ENCODE data around the gene CCDC183.

CCDC183 gene

GRCh38 chr9:136796238-136796774 lies at the start of gene CCDC183:
TSS of gene CCDC183 (plus strand) at chr9:136796338. CDS start at chr9:136796398, 60 bp downstream.
- Histone ChIP-seq H3K36me3 (ENCODE audit: control insufficient read depth, insufficient read depth, low read length) (peaks cover 12% of the 10 kb centered on the region), H3K27me3 (ENCODE audit: control insufficient read depth, insufficient read depth, low read length) (peaks cover 9% of the 10 kb centered on the region), H3K9me3 (ENCODE audit: control insufficient read depth, insufficient read depth, low read length) (no peaks in the 10 kb centered on the region), H3K4me1 (ENCODE audit: control insufficient read depth, insufficient read depth, low read length) (peaks cover 3% of the 10 kb centered on the region), H3K4me3 (ENCODE audit: low read depth, low read length) (no peak within 1 kb of the TSS), H3K9ac (ENCODE audit: low read depth, low read length) (peak within 1 kb of the TSS; percentile 24)

DNA sequence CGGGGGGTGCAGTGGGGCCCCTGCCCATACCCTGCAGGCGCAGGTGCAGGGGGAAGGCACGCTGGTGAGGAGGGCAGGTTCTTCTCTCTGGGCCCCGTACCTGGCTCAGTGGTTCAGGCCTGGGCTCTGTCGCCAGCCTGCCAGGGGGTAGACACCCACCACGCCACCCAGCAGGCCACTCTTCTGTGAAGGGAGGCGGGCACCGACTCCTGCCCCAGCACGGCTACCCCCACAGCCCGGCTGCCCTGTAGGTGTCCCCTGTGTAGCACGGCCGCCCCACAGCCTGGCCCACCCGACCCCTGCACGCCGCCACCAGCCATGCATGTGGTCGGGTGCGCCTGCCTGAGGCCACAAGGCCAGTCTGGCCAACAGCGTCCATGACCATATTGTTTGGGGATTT lies 49.5 kb upstream of the CCDC183 start:
- H3K4me3 ChIP-seq (ENCODE audit: low read depth, low read length), result no peak overlapping the region
- no peaks in the 10 kb centered on the region for H3K27me3 ChIP-seq (ENCODE audit: control insufficient read depth, insufficient read depth, low read length)
- no peaks in the 10 kb centered on the region for H3K4me1 ChIP-seq (ENCODE audit: control insufficient read depth, insufficient read depth, low read length)
- no peak overlapping the region for H3K9ac ChIP-seq (ENCODE audit: low read depth, low read length)
- H3K9me3 ChIP-seq (ENCODE audit: control insufficient read depth, insufficient read depth, low read length), result no peaks in the 10 kb centered on the region
- H3K36me3 ChIP-seq (ENCODE audit: control insufficient read depth, insufficient read depth, low read length), result no peaks in the 10 kb centered on the region

GRCh38 chr9:136747161-136748060 lies 48.7 kb upstream of the CCDC183 start:
- Histone ChIP-seq H3K36me3 (ENCODE audit: control insufficient read depth, insufficient read depth, low read length) (no peaks in the 10 kb centered on the region), H3K9me3 (ENCODE audit: control insufficient read depth, insufficient read depth, low read length) (no peaks in the 10 kb centered on the region), H3K9ac (ENCODE audit: low read depth, low read length) (no peak overlapping the region), H3K27me3 (ENCODE audit: control insufficient read depth, insufficient read depth, low read length) (no peaks in the 10 kb centered on the region), H3K4me1 (ENCODE audit: control insufficient read depth, insufficient read depth, low read length) (no peaks in the 10 kb centered on the region), H3K4me3 (ENCODE audit: low read depth, low read length) (no peak overlapping the region)

GRCh38 chr9:136748201-136748600 lies 47.9 kb upstream of the CCDC183 start, which contains the start of gene LCN6:
TSS of gene LCN6 (minus strand) at chr9:136748525. CDS start at chr9:136748483, 42 bp downstream.
- Histone ChIP-seq H3K27me3 (ENCODE audit: control insufficient read depth, insufficient read depth, low read length) (no peaks in the 10 kb centered on the region), H3K36me3 (ENCODE audit: control insufficient read depth, insufficient read depth, low read length) (no peaks in the 10 kb centered on the region), H3K9me3 (ENCODE audit: control insufficient read depth, insufficient read depth, low read length) (no peaks in the 10 kb centered on the region), H3K4me1 (ENCODE audit: control insufficient read depth, insufficient read depth, low read length) (no peaks in the 10 kb centered on the region), H3K4me3 (ENCODE audit: low read depth, low read length) (no peak within 1 kb of the TSS), H3K9ac (ENCODE audit: low read depth, low read length) (no peak within 1 kb of the TSS)

- no peak overlapping the region for H3K9ac ChIP-seq (ENCODE audit: low read depth, low read length)
- no peak overlapping the region for H3K4me3 ChIP-seq (ENCODE audit: low read depth, low read length)
- H3K27me3 ChIP-seq (ENCODE audit: control insufficient read depth, insufficient read depth, low read length), result no peaks in the 10 kb centered on the region
- H3K4me1 ChIP-seq (ENCODE audit: control insufficient read depth, insufficient read depth, low read length), result no peaks in the 10 kb centered on the region
- H3K9me3 ChIP-seq (ENCODE audit: control insufficient read depth, insufficient read depth, low read length), result no peaks in the 10 kb centered on the region
- no peaks in the 10 kb centered on the region for H3K36me3 ChIP-seq (ENCODE audit: control insufficient read depth, insufficient read depth, low read length)
These were observed 47.2 kb upstream of the CCDC183 start for GRCh38 chr9:136748666-136749611.

DNA sequence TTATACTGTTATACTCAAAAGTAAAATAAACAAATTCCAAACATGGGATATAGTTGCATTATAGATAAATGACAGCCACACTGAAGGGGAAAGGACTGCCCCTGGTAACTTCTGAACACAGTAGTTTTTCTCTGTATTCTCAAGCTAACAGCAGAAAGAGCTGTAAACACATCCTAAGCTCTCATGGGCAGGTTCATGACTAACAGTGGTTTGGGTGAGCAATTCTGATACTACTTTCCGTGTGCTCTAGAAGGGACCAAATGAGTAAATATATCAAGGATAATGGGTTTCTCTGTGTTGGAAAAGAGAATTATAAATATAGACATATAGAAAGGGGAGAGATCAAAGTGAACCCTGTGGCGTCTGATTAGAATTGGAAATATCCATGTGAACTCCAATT lies 45.6 kb upstream of the CCDC183 start:
- Histone ChIP-seq H3K4me1 (ENCODE audit: control insufficient read depth, insufficient read depth, low read length) (no peaks in the 10 kb centered on the region), H3K9ac (ENCODE audit: low read depth, low read length) (no peak overlapping the region), H3K9me3 (ENCODE audit: control insufficient read depth, insufficient read depth, low read length) (no peaks in the 10 kb centered on the region), H3K4me3 (ENCODE audit: low read depth, low read length) (no peak overlapping the region), H3K36me3 (ENCODE audit: control insufficient read depth, insufficient read depth, low read length) (no peaks in the 10 kb centered on the region), H3K27me3 (ENCODE audit: control insufficient read depth, insufficient read depth, low read length) (no peaks in the 10 kb centered on the region)

- H3K4me1 ChIP-seq (ENCODE audit: control insufficient read depth, insufficient read depth, low read length), result no peaks in the 10 kb centered on the region
- H3K4me3 ChIP-seq (ENCODE audit: low read depth, low read length), result no peak overlapping the region
- no peaks in the 10 kb centered on the region for H3K36me3 ChIP-seq (ENCODE audit: control insufficient read depth, insufficient read depth, low read length)
- no peaks in the 10 kb centered on the region for H3K9me3 ChIP-seq (ENCODE audit: control insufficient read depth, insufficient read depth, low read length)
- H3K27me3 ChIP-seq (ENCODE audit: control insufficient read depth, insufficient read depth, low read length), result no peaks in the 10 kb centered on the region
- H3K9ac ChIP-seq (ENCODE audit: low read depth, low read length), result no peak overlapping the region
These were observed 44.9 kb upstream of the CCDC183 start for GRCh38 chr9:136751244-136751643.

- Histone ChIP-seq H3K27me3 (ENCODE audit: control insufficient read depth, insufficient read depth, low read length) (no peaks in the 10 kb centered on the region), H3K9ac (ENCODE audit: low read depth, low read length) (no peak overlapping the region), H3K9me3 (ENCODE audit: control insufficient read depth, insufficient read depth, low read length) (no peaks in the 10 kb centered on the region), H3K4me1 (ENCODE audit: control insufficient read depth, insufficient read depth, low read length) (no peaks in the 10 kb centered on the region), H3K36me3 (ENCODE audit: control insufficient read depth, insufficient read depth, low read length) (no peaks in the 10 kb centered on the region), H3K4me3 (ENCODE audit: low read depth, low read length) (no peak overlapping the region)
These were observed 44.3 kb upstream of the CCDC183 start for GRCh38 chr9:136751814-136752213.

- Histone ChIP-seq H3K9ac (ENCODE audit: low read depth, low read length) (no peak overlapping the region), H3K4me1 (ENCODE audit: control insufficient read depth, insufficient read depth, low read length) (no peaks in the 10 kb centered on the region), H3K27me3 (ENCODE audit: control insufficient read depth, insufficient read depth, low read length) (no peaks in the 10 kb centered on the region), H3K9me3 (ENCODE audit: control insufficient read depth, insufficient read depth, low read length) (no peaks in the 10 kb centered on the region), H3K4me3 (ENCODE audit: low read depth, low read length) (no peak overlapping the region), H3K36me3 (ENCODE audit: control insufficient read depth, insufficient read depth, low read length) (no peaks in the 10 kb centered on the region)
These were observed 42.6 kb upstream of the CCDC183 start for GRCh38 chr9:136753371-136754058.

- no peak overlapping the region for H3K9ac ChIP-seq (ENCODE audit: low read depth, low read length)
- H3K4me3 ChIP-seq (ENCODE audit: low read depth, low read length), result no peak overlapping the region
- H3K27me3 ChIP-seq (ENCODE audit: control insufficient read depth, insufficient read depth, low read length), result no peaks in the 10 kb centered on the region
- no peaks in the 10 kb centered on the region for H3K36me3 ChIP-seq (ENCODE audit: control insufficient read depth, insufficient read depth, low read length)
- H3K4me1 ChIP-seq (ENCODE audit: control insufficient read depth, insufficient read depth, low read length), result no peaks in the 10 kb centered on the region
- no peaks in the 10 kb centered on the region for H3K9me3 ChIP-seq (ENCODE audit: control insufficient read depth, insufficient read depth, low read length)
These were observed 42.0 kb upstream of the CCDC183 start for GRCh38 chr9:136754059-136754572.

All from iPS-15b (cell line).